MG63 (cell line): ENCODE results near the gene BARHL1. TPM values are rescaled to one million over a fixed set of nuclear protein-coding genes. Genes with fewer than 3 reads are reported as not detected.

Source experiments
- DNase-seq: peaks from one replicate; pipeline ENCODE4 v3.0.0-alpha.2; 2020
- H3K27me3 ChIP-seq: fragments of 250-450 bp; sonication (Bioruptor Pico); 2 replicates; pipeline ENCODE4 v1.5.1; 2020; ENCODE audit warnings: mild to moderate bottlenecking, moderate library complexity
- H3K36me3 ChIP-seq: fragments of 250-450 bp; sonication (Bioruptor Pico); 2 replicates; pipeline ENCODE4 v1.5.1; 2020; ENCODE audit warnings: mild to moderate bottlenecking, moderate library complexity
- H3K4me3 ChIP-seq: fragments of 250-450 bp; sonication (Bioruptor Pico); 2 replicates; pipeline ENCODE4 v1.5.1; 2020; ENCODE audit warnings: mild to moderate bottlenecking, moderate library complexity
- H3K9me3 ChIP-seq: fragments of 250-450 bp; sonication (Bioruptor Pico); 2 replicates; pipeline ENCODE4 v1.5.1; 2020; ENCODE audit warnings: mild to moderate bottlenecking, moderate library complexity
- total RNA-seq: library from RNA; depleted of rRNA; stranded (reverse); fragments of >200 nt; shearing (Covaris generic); gene quantifications from 2 replicates; pipeline ENCODE4 v1.2.3, GENCODE V29; 2014; ENCODE audit warnings: low replicate concordance

BARHL1 gene
- total RNA-seq, 1 experiment from 2014 or later: not detected

DNA sequence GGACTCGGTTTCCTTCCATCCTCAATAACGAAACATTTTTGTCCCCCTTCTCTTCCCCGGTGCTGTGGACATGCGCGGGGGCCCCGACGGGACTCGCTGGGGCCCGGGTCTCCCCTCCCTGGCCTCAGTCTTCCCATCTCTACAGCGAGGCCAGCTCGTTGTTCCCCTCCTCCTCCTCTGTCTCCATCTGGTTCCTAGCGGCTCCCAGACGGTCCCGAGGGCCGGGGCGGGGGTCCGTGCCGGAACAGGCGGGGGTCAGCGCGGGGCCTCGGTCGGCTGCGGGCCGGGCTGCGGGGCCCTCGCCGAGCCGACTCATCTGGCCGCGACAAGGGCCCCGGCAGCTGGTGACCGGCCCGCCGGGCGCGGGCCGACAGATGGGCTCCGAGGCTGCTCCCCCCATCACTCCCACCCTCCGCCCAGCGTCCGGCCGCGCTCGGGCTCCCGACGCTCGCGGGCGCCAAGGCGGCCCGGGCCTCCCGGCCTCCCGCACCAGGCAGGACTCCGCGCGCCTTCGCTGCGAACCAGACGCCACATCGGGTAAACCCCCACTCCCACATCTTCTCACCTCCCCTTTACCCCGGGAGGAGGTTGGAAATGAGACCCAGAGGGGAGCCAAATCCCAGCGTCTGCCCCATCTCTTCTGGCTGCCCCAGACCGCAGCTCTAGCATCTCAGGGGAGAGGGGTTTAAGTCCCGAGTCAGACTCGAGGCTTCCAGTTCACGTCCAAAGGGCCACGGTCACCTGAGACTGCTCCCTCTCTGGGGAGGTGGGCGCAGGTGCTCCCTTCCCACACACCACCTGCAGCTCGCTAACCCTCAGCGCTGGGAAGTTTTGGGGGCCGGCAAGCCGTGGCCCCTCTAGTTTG lies 8.1 kb downstream of the BARHL1 start:
- no peak for DNase-seq

DNA sequence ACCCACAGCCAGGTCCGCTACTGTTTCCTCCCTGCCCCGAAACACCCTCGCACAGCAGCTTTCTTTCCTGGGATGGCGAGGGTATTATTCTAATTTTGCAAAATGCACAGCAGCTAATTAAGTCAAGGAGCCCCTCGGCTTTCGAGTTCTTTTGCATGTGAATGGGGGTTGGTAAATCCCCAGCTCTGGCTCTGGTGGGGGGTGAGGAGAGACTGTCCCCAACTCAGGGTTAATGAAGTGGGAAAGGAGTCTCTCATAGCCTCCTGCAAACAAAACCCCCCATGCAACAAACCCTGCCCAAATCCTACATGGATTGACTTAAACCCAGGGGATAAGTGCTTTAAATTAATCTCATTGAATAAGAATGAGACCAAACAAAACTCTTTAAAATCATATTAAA lies 8.8 kb downstream of the BARHL1 start:
- H3K9me3 ChIP-seq: no peaks in the 10 kb centered on the region
- H3K27me3 ChIP-seq: peaks cover 27% of the 10 kb centered on the region
- peaks cover 7% of the 10 kb centered on the region for H3K36me3 ChIP-seq
- DNase-seq: no peak
- H3K4me3 ChIP-seq: no peak overlapping the region

More for the DNA sequence above, 8.1 kb downstream of the BARHL1 start:
- H3K36me3 ChIP-seq: peaks cover 2% of the 10 kb centered on the region; the same call in 1 of the 2 replicates
- no peak overlapping the region for H3K4me3 ChIP-seq
- H3K27me3 ChIP-seq: peaks cover 34% of the 10 kb centered on the region
- no peaks in the 10 kb centered on the region for H3K9me3 ChIP-seq

DNA sequence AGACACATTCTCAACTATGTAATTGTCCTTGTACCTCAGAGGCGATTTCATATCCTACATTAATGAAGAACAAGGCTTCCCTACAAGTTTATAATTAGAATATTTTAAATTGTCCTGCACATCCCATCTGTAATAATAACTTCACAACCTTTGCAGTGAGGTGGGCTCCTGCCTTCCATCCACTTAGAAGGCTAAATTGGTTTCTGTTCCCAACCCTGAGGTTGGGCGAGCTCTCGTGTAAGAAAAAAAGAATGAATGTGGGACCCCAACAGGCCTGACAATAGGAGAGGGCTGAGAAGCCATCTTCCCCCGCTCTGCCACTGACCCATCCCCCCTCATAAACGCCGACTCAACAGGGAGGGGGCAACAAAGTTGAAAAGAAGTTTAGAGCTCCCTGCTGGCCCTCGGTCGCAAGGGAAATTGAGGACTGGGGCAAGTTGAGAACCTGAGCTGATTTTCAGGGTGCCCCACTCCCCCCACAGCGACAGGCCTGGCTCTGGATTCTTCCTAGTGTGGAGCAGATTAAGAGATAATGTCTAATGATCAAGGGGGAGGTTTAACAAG lies 9.4 kb downstream of the BARHL1 start:
- no peak for DNase-seq
- Histone ChIP-seq H3K27me3 (peaks cover 21% of the 10 kb centered on the region), H3K36me3 (peaks cover 10% of the 10 kb centered on the region), H3K9me3 (no peaks in the 10 kb centered on the region), H3K4me3 (no peak overlapping the region)

DNA sequence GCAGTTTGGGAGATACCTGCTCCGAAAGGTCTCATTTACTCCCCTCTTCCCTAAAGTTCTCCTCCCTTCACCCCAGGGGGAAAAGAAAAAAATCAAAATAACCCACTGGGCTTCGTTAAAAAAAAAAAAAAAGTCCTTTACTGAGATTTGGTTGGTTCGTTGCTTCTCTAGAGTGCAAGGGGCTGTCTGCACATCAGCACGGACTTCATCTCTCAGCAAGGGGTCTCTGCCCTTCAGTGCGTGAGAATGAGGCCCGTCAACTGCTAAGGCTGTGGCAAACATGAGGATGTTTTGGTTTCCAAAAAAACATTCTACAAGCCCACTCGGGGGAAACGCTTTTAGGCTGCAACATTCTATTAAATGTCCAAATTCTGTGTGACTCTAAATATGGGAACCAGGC lies 10.0 kb downstream of the BARHL1 start:
- Histone ChIP-seq H3K36me3 (peaks cover 10% of the 10 kb centered on the region), H3K4me3 (no peak overlapping the region), H3K27me3 (peaks cover 15% of the 10 kb centered on the region), H3K9me3 (no peaks in the 10 kb centered on the region)
- no peak for DNase-seq

DNA sequence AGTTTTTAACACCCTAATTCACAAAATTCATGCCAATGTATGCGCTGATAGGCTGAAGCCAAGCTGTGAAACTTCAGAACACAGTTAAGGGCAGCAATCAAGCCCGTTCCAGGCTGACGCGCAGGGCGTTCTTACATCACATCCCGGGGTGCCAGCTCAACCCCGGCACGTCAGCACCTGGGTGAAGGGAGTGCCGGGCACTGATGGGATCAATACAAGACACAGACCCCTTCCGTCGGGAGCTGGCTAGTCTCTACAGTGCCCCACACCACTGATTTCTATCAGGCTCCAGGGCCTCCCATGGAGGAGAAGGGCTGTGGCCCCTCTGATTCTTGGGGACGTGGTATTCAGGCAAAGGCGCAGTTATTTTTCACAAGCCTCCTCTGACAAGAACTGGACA lies 12.0 kb downstream of the BARHL1 start:
- Histone ChIP-seq H3K36me3 (peaks cover 10% of the 10 kb centered on the region), H3K9me3 (no peaks in the 10 kb centered on the region), H3K4me3 (no peak overlapping the region), H3K27me3 (peaks cover 10% of the 10 kb centered on the region)
- no peak for DNase-seq

DNA sequence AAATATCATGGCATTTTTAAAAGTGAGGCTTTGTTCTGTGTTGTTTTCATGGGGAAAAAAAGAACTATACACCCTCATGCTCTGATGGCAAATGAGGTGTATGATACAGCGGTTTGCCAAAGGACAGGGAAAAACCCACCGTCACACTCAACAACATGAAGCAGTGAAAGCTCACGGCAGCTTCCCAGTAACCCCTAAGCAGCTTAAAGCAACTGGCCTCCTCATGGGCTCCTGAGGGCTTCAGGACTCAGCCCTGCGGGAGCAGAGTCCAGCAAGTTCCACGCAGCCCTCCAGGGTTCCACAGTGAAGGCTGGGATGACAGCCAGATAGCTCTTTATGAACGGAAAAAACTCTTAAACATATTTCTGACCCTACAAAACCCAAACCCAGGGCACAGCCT lies 12.9 kb downstream of the BARHL1 start:
- Histone ChIP-seq H3K36me3 (peaks cover 12% of the 10 kb centered on the region), H3K9me3 (no peaks in the 10 kb centered on the region), H3K27me3 (peaks cover under 1% of the 10 kb centered on the region; the same call in 1 of the 2 replicates), H3K4me3 (no peak overlapping the region)
- DNase-seq: no peak

DNA sequence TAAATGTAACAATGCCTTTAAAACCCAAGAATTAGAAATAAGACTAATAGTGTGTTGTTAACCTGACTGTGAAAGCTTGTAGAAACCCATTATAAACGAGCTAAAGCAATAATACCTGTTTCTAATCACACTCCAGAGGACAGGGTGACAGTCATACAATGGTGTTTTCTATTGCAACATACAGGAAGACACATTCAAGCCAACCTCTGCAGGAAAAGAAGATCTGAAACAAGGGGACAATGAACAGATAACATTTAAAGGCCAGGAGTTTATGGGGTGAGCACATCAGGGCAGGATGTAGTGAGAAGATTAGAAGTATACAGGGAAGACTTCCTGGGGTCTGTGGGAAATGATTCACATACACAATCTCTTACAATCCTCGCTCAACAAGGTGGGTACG lies 13.8 kb downstream of the BARHL1 start:
- peaks cover 14% of the 10 kb centered on the region for H3K36me3 ChIP-seq
- H3K4me3 ChIP-seq: no peak overlapping the region
- DNase-seq: no peak
- no peaks in the 10 kb centered on the region for H3K9me3 ChIP-seq
- no peaks in the 10 kb centered on the region; the same call in 1 of the 2 replicates for H3K27me3 ChIP-seq

DNA sequence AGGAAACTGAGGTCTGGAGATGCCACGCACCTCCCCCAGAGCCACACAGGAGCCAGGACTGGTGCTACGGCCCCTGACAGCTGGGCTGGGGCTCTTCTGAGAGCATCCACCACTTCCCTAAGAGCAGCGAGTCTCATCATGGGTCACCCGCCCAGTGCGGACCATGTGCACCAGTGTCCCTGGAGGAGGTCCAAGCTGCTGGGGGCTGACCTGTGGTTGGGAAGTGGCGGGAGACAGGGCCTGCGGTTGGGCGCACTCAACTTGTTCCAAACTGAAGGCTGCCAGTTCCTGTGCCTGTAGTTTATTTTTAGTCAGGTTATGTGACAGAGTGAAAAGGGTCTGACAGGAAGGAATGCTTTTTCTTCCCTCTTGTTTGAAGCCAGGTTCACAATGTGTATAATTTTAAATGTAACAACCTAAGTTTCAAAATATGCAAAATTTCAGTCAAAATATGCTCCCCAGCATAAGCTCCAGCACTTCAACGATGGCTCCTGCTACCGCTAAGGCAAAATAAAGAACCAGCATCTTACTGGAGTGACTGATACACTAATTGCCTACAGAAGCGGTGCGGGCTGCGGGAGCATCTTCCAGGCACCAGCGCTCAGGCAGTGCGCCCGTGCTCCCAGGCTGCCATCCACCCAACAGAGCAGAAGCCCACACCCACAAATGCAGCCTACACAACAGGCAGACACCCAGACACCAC lies 14.8 kb downstream of the BARHL1 start:
- no peak overlapping the region for H3K4me3 ChIP-seq
- no peaks in the 10 kb centered on the region for H3K9me3 ChIP-seq
- no peak for DNase-seq
- no peaks in the 10 kb centered on the region for H3K27me3 ChIP-seq
- peaks cover 14% of the 10 kb centered on the region for H3K36me3 ChIP-seq

DNA sequence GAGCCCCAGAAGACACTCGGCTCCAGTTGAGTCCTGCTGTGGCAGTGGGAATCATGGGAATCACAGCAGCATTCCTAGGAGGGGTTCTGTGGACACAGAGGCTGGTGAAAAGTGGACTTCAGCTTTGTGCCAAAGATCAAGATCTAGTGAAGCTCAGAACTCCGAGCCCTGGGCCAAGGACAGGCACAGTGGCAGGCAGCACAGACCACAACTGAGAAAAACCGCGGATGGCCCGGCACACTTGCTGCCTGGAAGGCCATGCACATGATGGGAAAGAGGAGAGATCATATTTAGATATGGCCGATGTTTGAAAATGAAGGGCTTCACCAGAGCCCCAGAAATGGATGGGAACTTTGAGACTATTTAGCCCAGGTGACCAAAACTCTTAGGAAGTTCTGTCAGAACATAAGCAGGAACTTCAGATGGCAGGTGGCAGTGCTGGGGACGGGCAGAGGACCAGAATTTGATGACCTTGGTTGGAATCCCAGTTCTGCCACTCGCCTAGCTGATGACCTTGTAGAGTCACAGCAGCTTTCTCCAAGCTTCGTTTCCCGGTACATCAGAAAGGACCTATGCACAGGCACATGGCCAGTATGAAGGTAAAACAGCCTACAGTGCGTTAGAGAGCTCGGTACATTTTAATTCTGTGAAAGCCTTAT lies 18.0 kb downstream of the BARHL1 start:
- Histone ChIP-seq H3K9me3 (no peaks in the 10 kb centered on the region), H3K27me3 (no peaks in the 10 kb centered on the region), H3K4me3 (no peak overlapping the region), H3K36me3 (peaks cover 25% of the 10 kb centered on the region)
- no peak for DNase-seq

DNA sequence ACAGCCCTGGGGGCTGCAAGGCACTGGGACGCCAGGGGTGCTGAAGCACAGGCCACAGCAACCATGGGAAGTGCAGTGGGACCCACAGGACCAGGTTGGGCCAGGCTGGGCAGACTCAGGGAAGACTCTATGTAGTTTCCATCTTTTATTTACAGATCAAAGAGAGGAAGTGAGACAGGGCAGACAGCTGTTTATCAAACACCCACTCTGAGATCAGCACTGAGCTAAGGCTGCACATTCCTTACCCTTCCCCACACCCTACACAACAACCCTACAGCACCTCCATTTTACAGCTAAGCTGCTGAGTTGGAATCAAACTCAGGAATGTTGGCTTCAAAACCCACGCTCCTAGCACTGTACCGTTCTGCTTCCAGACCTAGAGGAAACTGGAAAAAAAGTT lies 19.8 kb downstream of the BARHL1 start:
- no peak for DNase-seq
- peaks cover 27% of the 10 kb centered on the region for H3K36me3 ChIP-seq
- no peaks in the 10 kb centered on the region for H3K9me3 ChIP-seq
- H3K27me3 ChIP-seq: no peaks in the 10 kb centered on the region
- no peak overlapping the region for H3K4me3 ChIP-seq

DNA sequence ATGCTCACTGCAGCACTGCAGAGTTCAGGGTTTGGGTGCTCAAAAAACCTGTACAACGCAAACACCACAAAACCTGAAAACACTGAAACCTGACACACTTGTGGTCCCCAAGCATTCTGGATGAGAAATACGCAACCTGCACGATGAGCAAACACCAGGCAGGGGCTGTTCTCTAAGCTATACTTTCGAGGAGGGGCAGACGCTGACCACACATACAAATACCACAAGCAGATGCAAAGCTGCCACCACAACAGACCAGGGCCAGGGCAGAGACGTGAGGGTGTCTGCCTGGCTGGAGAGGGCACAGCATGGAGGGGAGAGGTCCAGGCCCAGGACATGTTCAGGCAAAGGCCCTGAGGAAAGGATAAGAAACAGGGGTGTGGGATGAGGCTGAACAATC lies 23.0 kb downstream of the BARHL1 start:
- DNase-seq: no peak
- H3K4me3 ChIP-seq: no peak overlapping the region
- peaks cover 40% of the 10 kb centered on the region for H3K36me3 ChIP-seq
- H3K9me3 ChIP-seq: no peaks in the 10 kb centered on the region
- no peaks in the 10 kb centered on the region for H3K27me3 ChIP-seq

DNA sequence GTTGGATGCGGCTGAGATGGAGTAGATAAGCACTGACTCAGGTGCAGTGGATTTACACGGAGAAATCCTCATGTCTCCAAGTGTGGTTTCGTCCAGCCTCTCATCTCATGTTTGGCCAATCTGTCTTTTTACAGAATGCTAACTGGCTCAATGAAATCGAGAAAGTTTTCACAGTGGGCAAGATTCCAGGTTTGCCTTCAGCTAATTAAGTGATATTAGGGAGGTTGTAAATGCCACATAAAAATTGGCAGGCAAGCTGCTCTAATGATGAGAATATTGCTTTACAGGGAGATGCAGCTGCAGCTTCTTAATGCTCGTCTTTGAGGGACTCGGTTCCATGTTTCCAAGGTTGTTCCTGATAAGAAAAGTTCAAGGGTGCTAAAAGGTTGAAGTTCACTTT lies 23.7 kb downstream of the BARHL1 start:
- H3K27me3 ChIP-seq: no peaks in the 10 kb centered on the region
- H3K36me3 ChIP-seq: peaks cover 45% of the 10 kb centered on the region
- no peak overlapping the region for H3K4me3 ChIP-seq
- H3K9me3 ChIP-seq: no peaks in the 10 kb centered on the region
- DNase-seq: no peak

DNA sequence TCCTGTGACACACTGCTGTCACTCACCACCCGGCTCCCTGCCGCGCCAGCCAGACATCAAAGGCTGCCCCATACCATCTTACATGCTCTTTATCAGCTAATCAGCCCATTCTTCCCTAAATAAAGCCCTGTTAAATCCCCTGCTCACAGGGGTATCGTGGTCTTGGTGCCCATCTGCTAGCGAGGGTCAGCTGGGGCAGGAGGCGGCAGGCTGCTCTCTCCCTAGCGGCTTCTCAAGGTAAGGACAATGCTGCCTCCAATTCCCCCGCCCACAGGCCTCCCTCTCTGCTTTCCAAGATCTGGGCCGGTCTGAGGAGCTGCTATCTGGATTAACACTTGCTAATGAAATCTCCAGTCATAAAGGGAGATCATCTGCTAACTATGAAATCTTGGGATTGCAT lies 26.8 kb downstream of the BARHL1 start:
- no peaks in the 10 kb centered on the region for H3K27me3 ChIP-seq
- no peak overlapping the region for H3K4me3 ChIP-seq
- H3K9me3 ChIP-seq: no peaks in the 10 kb centered on the region
- no peak for DNase-seq
- peaks cover 59% of the 10 kb centered on the region for H3K36me3 ChIP-seq

DNA sequence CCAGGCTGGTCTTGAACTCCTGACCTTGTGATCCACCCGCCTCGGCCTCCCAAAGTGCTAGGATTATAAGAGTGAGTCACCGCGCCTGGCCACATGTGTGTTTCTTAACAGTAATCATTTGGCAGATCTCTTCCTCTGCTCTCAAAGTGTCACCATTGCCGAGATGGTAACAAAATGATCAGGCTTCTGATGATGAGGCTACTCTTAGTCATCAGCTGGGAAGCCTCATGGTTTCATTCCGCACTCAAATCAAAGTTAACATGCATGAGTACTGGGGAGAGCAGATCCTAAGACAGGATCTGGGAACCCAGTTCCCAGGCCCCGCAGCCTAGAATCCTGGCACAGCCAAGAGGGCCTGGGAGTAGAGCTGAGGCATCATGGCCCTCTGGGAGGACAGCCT lies 27.4 kb downstream of the BARHL1 start:
- H3K4me3 ChIP-seq: no peak overlapping the region
- peak; percentile 80 for DNase-seq

DNA sequence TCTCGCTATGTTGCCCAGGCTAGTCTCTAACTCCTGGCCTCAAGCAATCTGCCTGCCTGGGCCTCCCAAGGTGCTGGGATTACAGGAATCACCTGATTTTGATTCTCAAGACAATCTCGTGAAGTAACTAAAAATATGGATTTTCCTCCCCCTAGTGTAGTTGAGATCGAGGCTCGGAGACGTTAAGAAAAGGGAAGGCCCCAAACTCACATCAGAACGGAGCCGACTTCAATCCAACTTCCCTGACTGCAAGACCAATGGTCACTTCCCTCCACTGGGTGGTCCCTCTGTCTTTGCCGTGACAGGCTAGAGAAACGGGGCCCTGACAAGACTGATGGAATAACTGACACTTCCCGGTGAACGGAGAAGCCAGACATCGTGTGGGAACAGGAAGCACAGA lies 28.3 kb downstream of the BARHL1 start:
- Histone ChIP-seq H3K9me3 (no peaks in the 10 kb centered on the region), H3K36me3 (peaks cover 59% of the 10 kb centered on the region), H3K4me3 (no peak overlapping the region), H3K27me3 (no peaks in the 10 kb centered on the region)
- no peak for DNase-seq

More for the DNA sequence above, 27.4 kb downstream of the BARHL1 start:
- H3K27me3 ChIP-seq: no peaks in the 10 kb centered on the region
- H3K36me3 ChIP-seq: peaks cover 61% of the 10 kb centered on the region
- H3K9me3 ChIP-seq: no peaks in the 10 kb centered on the region

DNA sequence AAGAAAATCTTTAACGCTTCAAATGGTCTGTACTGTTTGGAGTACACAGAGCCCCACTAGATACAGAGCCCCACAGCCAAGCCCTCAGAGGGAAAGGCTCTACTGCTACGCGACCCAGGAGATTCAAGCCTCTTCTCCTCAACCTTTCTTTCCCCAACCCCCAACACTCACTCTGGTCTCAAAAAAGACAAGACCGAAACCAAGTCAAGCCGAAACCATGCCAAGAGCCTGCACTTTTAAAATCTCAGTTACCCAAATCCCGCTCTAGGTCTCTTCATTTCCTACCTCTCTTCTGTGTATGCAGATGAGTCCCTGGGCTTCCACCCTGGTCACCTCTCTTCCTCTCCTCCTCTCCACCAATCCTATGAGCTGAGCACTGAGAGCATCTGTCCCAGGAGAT lies 31.9 kb downstream of the BARHL1 start:
- peaks cover 65% of the 10 kb centered on the region for H3K36me3 ChIP-seq
- no peaks in the 10 kb centered on the region for H3K27me3 ChIP-seq
- DNase-seq: no peak
- H3K9me3 ChIP-seq: no peaks in the 10 kb centered on the region
- no peak overlapping the region for H3K4me3 ChIP-seq

DNA sequence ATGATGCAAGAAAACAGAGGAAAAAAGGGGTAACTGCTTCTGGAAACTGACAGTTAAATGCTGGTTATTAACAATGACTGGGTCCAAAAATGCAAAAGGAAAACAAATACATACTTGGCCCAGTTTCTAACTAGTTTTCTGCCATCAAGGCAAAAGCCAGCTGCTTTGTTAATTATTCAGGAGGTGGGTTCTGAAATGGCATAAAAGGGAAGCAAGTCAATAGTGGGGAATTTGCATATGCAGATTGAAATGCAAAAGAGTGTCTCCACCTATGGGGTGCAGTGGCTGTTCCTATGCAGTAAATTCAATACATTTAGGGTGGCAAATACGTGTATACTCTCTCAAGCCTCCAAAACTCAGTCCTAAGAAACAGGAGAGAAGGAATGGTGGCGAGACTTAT lies 33.4 kb downstream of the BARHL1 start:
- Histone ChIP-seq H3K27me3 (no peaks in the 10 kb centered on the region), H3K4me3 (no peak overlapping the region), H3K9me3 (no peaks in the 10 kb centered on the region), H3K36me3 (peaks cover 64% of the 10 kb centered on the region)
- no peak for DNase-seq
